Suprapubic skin (tissue), 4 donors: ENCODE data around the gene ACSL6.

Experiments
- CTCF ChIP-seq, 2 donors: fragments of 200-600 bp in 1 of 2; fragments of 450-650 bp in 1 of 2; sonication (generic) in 1 of 2; IDR thresholded peaks; one replicate each; pipeline ENCODE4 v1.5.1; 2016 to 2019; ENCODE audit warnings: antibody characterized with exemption in 2 of 2, mild to moderate bottlenecking in 1 of 2, moderate library complexity in 1 of 2
- EP300 ChIP-seq: sonication (generic); formaldehyde crosslinking; IDR thresholded peaks from one replicate; pipeline ENCODE4 v1.6.1; 2017; ENCODE audit warnings: antibody characterized with exemption
- POLR2A ChIP-seq, 2 donors: fragments of 450-650 bp; IDR thresholded peaks; one replicate each; pipeline ENCODE4 v1.6.1; 2017; ENCODE audit warnings: antibody characterized with exemption in 2 of 2, mild to moderate bottlenecking in 2 of 2, moderate library complexity in 2 of 2
- POLR2AphosphoS5 ChIP-seq, 3 donors: sonication (generic); formaldehyde crosslinking; IDR thresholded peaks; one replicate each; pipeline ENCODE4 v1.6.1; 2017; ENCODE audit warnings: antibody characterized with exemption in 3 of 3

GRCh38 chr5:131957721-131958441 lies 53.6 kb downstream of the ACSL6 start:
- TF ChIP-seq EP300 (no peak), CTCF (IDR thresholded peaks at IDR 0.05) (no peak), POLR2AphosphoS5 (IDR thresholded peaks at IDR 0.05) (no peak), POLR2A (IDR thresholded peaks at IDR 0.05) (no peak)
